GM12878 (cell line): Measurements from ENCODE around the gene MCRIP2. TPM values are rescaled to one million over a fixed set of nuclear protein-coding genes. Genes with fewer than 3 reads are reported as not detected.

Source experiments
- CHD4 ChIP-seq: fragments of 200-600 bp; sonication (generic); IDR thresholded peaks from 2 replicates; pipeline ENCODE4 v1.6.1; 2016; ENCODE audit warnings: mild to moderate bottlenecking
- DPF2 ChIP-seq: fragments of 450-650 bp; IDR thresholded peaks from 2 replicates; pipeline ENCODE4 v1.6.1; 2017; ENCODE audit warnings: mild to moderate bottlenecking
- EGR1 ChIP-seq, 2 experiments: IDR thresholded peaks; 1 replicate in 1 of 2; 2 replicates in 1 of 2; pipeline ENCODE4 v1.6.1; 2011 to 2012; ENCODE audit warnings: low read depth in 2 of 2, low read length in 2 of 2, borderline replicate concordance in 1 of 2, mild to moderate bottlenecking in 1 of 2, moderate library complexity in 1 of 2
- JUNB ChIP-seq: IDR thresholded peaks from 2 replicates; pipeline ENCODE4 v1.6.1; 2016; ENCODE audit warnings: antibody characterized with exemption, mild to moderate bottlenecking
- KDM1A ChIP-seq: fragments of 200-600 bp; sonication (generic); IDR thresholded peaks from 2 replicates; pipeline ENCODE4 v1.6.1; 2016; ENCODE audit warnings: borderline replicate concordance
- MAX ChIP-seq: IDR thresholded peaks from 2 replicates; pipeline ENCODE4 v1.6.1; 2012; ENCODE audit warnings: low read depth, low read length, improper control_type of control experiment
- MTA3 ChIP-seq: IDR thresholded peaks from 2 replicates; pipeline ENCODE4 v1.6.1; 2012; ENCODE audit warnings: low read length, inconsistent platforms, borderline replicate concordance
- POLR2A ChIP-seq: IDR thresholded peaks from 2 replicates; pipeline ENCODE4 v1.6.1; 2011; ENCODE audit warnings: low read depth, mild to moderate bottlenecking, low read length
- POLR2AphosphoS2 ChIP-seq: IDR thresholded peaks from 2 replicates; pipeline ENCODE4 v1.6.1; 2011; ENCODE audit warnings: low read depth, mild to moderate bottlenecking, low read length, improper control_type of control experiment, moderate library complexity
- SIX5 ChIP-seq: IDR thresholded peaks from 2 replicates; pipeline ENCODE4 v1.6.1; 2011; ENCODE audit warnings: mild to moderate bottlenecking, low read depth, low read length, moderate library complexity; ENCODE audit not compliant: severe bottlenecking
- SMC3 ChIP-seq: IDR thresholded peaks from 2 replicates; pipeline ENCODE4 v1.6.1; 2011; ENCODE audit warnings: low read length, improper control_type of control experiment, borderline replicate concordance
- SP1 ChIP-seq: IDR thresholded peaks from one replicate; pipeline ENCODE4 v1.6.1; 2011; ENCODE audit warnings: low read depth, low read length
- USF1 ChIP-seq: IDR thresholded peaks from 2 replicates; pipeline ENCODE4 v1.6.1; 2011; ENCODE audit warnings: borderline replicate concordance, low read depth, mild to moderate bottlenecking, moderate library complexity, mixed read lengths, low read length; ENCODE audit not compliant: insufficient read depth; ENCODE audit errors: extremely low read length
- ZBTB4 ChIP-seq: fragments of 450-650 bp; formaldehyde crosslinking; IDR thresholded peaks from 2 replicates; pipeline ENCODE4 v1.4.0; 2022; ENCODE audit warnings: mild to moderate bottlenecking, moderate library complexity
- ZNF274 ChIP-seq: IDR thresholded peaks from one replicate; pipeline ENCODE4 v1.8.0; 2011; ENCODE audit not compliant: insufficient read length, insufficient read depth
- polyA plus RNA-seq, 11 experiments: library from polyadenylated mRNA; depleted of rRNA in 4 of 11; unstranded in 6 of 11; stranded (reverse) in 5 of 11; fragments of >200 nt; fragmentation: Nextera tagmentation in 4 of 11; fragmentation: Illumina TruSeq in 1 of 11; extraction: Ambion mirVana in 4 of 11; extraction: Trizol in 1 of 11; gene quantifications; 1 replicate in 1 of 11; 2 replicates in 10 of 11; pipeline versions ENCODE4 v1.2.1 to v1.2.3, GENCODE V29; 2011 to 2016; ENCODE audit warnings: inconsistent platforms in 2 of 11, missing spikeins in 2 of 11, low read depth in 1 of 11
- total RNA-seq, 4 experiments: library from RNA; depleted of rRNA in 3 of 4; stranded (reverse); fragments of >200 nt in 3 of 4; fragmentation: Illumina TruSeq in 1 of 4; extraction: Trizol in 1 of 4; gene quantifications; 2 replicates each; pipeline versions ENCODE4 v1.2.1 to v1.2.3, GENCODE V29; 2013 to 2021
- TF ChIP-seq, protein P1 (sequence below): fragments of 450-650 bp; conservative IDR thresholded peaks from 2 replicates; pipeline ENCODE4 v1.6.1; 2017; ENCODE audit warnings: mild to moderate bottlenecking, moderate library complexity
- TF ChIP-seq, protein P2 (sequence below): fragments of 450-650 bp; IDR thresholded peaks from 2 replicates; pipeline ENCODE4 v1.6.1; 2016; ENCODE audit warnings: mild to moderate bottlenecking
- TF ChIP-seq, protein P3 (sequence below): fragments of 450-650 bp; formaldehyde crosslinking; IDR thresholded peaks from 2 replicates; pipeline ENCODE4 v1.4.0; 2020; ENCODE audit warnings: mild to moderate bottlenecking, moderate library complexity

MCRIP2 gene
- total and polyA plus RNA-seq, 10 of the 15 experiments (the other 5 are each of a cell fraction or from before 2014, with no cell fraction given), result 0.19 to 93.1 (median 57.9) TPM

DNA sequence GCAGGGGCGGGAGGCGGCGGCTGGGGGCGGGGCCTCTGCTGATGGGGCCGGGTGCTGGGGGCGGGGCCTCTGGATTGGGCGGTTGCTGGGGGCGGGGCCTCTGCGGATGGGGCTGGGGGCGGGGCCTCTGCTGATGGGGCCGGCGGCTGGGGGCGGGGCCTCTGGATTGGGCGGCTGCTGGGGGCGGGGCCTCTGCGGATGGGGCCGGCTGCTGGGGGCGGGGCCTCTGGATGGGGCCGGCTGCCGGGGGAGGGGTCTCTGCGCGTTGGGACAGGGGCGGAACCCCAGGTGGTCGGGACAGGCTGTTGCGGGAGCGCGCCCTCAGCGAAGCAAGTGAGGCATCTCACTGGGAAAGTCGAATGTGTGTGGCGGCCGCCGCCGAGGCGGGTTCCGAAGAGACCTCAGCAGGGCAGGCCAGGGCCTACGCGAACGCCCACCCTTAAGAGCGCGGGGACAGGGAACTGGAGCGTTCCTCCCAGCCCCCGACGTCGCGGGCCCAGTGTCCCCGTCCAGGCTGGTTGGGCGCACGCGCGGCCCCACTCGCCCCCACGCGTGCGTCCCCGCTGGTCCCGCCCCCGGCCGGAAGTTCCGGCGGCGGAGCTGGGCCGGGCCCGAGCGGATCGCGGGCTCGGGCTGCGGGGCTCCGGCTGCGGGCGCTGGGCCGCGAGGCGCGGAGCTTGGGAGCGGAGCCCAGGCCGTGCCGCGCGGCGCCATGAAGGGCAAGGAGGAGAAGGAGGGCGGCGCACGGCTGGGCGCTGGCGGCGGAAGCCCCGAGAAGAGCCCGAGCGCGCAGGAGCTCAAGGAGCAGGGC lies 38.4 kb downstream of the MCRIP2 start, which contains the start of gene STUB1 (continued):
- TF ChIP-seq SIX5, result no peak
- TF ChIP-seq USF1, result no peak
- TF ChIP-seq, protein P1, sequence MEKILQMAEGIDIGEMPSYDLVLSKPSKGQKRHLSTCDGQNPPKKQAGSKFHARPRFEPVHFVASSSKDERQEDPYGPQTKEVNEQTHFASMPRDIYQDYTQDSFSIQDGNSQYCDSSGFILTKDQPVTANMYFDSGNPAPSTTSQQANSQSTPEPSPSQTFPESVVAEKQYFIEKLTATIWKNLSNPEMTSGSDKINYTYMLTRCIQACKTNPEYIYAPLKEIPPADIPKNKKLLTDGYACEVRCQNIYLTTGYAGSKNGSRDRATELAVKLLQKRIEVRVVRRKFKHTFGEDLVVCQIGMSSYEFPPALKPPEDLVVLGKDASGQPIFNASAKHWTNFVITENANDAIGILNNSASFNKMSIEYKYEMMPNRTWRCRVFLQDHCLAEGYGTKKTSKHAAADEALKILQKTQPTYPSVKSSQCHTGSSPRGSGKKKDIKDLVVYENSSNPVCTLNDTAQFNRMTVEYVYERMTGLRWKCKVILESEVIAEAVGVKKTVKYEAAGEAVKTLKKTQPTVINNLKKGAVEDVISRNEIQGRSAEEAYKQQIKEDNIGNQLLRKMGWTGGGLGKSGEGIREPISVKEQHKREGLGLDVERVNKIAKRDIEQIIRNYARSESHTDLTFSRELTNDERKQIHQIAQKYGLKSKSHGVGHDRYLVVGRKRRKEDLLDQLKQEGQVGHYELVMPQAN, result peak; percentile 81
- no peak for TF ChIP-seq KDM1A
- peak; percentile 79 for TF ChIP-seq POLR2A
- no peak for TF ChIP-seq MAX
- TF ChIP-seq JUNB, result no peak
- no peak for TF ChIP-seq ZNF274
- no peak for TF ChIP-seq SMC3
- TF ChIP-seq DPF2, result peak; percentile 54
- TF ChIP-seq EGR1 (IDR thresholded peaks at IDR 0.05; ENCODE audit: borderline replicate concordance in 1 of 2, low read depth in 2 of 2, low read length in 2 of 2), result peak in 1 of 2 experiments; percentile 82; a peak in 2 of 3 replicates
- TF ChIP-seq MTA3, result no peak
- TF ChIP-seq, protein P2, sequence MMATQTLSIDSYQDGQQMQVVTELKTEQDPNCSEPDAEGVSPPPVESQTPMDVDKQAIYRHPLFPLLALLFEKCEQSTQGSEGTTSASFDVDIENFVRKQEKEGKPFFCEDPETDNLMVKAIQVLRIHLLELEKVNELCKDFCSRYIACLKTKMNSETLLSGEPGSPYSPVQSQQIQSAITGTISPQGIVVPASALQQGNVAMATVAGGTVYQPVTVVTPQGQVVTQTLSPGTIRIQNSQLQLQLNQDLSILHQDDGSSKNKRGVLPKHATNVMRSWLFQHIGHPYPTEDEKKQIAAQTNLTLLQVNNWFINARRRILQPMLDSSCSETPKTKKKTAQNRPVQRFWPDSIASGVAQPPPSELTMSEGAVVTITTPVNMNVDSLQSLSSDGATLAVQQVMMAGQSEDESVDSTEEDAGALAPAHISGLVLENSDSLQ, result peak; percentile 48
- TF ChIP-seq, protein P3, sequence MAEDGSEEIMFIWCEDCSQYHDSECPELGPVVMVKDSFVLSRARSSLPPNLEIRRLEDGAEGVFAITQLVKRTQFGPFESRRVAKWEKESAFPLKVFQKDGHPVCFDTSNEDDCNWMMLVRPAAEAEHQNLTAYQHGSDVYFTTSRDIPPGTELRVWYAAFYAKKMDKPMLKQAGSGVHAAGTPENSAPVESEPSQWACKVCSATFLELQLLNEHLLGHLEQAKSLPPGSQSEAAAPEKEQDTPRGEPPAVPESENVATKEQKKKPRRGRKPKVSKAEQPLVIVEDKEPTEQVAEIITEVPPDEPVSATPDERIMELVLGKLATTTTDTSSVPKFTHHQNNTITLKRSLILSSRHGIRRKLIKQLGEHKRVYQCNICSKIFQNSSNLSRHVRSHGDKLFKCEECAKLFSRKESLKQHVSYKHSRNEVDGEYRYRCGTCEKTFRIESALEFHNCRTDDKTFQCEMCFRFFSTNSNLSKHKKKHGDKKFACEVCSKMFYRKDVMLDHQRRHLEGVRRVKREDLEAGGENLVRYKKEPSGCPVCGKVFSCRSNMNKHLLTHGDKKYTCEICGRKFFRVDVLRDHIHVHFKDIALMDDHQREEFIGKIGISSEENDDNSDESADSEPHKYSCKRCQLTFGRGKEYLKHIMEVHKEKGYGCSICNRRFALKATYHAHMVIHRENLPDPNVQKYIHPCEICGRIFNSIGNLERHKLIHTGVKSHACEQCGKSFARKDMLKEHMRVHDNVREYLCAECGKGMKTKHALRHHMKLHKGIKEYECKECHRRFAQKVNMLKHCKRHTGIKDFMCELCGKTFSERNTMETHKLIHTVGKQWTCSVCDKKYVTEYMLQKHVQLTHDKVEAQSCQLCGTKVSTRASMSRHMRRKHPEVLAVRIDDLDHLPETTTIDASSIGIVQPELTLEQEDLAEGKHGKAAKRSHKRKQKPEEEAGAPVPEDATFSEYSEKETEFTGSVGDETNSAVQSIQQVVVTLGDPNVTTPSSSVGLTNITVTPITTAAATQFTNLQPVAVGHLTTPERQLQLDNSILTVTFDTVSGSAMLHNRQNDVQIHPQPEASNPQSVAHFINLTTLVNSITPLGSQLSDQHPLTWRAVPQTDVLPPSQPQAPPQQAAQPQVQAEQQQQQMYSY (CRISPR knock-in tag), result no peak
- no peak for TF ChIP-seq ZBTB4
- no peak for TF ChIP-seq CHD4
- peak; percentile 54 for TF ChIP-seq SP1
- peak; percentile 73; the same call in 1 of the 2 replicates for TF ChIP-seq POLR2AphosphoS2
